Measurements from ENCODE around the gene TTC7B. TPM values are rescaled to one million over a fixed set of nuclear protein-coding genes. Genes with fewer than 3 reads are reported as not detected.

Gene TTC7B
- total and polyA plus RNA-seq, 2 donors (not counting 3 experiments of a cell fraction or from before 2014, with no cell fraction given): 46.8 to 76.5 TPM

DNA sequence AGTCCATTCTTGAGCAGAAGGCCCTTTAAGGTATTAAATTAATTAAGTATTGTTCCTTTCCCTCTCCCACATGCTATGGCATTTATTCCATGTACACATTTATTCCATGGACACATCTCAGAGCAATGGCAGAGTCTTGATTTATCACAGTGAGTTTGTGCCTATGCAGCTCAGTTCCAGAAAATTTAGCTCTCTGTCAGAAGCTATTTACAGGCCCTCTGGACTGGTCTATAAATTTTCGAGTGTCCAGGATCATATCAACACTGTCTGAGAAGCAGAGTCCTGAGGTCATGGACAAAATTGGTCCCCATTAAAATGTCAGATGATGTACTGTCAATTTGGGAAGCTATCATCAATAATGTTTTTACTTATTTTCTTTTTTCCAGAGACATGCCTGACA, 65.5 kb downstream of the TTC7B start:
- Histone ChIP-seq H3K4me3 (replicated peaks in 1 of 3; ENCODE audit: insufficient read depth in 1 of 3, low read depth in 1 of 3, low read length in 3 of 3) (no peak overlapping the region), H4K20me1 (replicated peaks; ENCODE audit: control insufficient read depth, extremely low read depth, insufficient read depth, low read length) (no peaks in the 10 kb centered on the region), H3K9me1 (replicated peaks; ENCODE audit: control insufficient read depth, extremely low read depth, insufficient read depth, low read length) (peaks cover 2% of the 10 kb centered on the region), H3K27ac (ENCODE audit: insufficient read depth, low read depth, low read length) (no peak overlapping the region), H3K79me2 (ENCODE audit: control insufficient read depth, insufficient read depth, low read length) (no peaks in the 10 kb centered on the region), H3K9ac (replicated peaks; ENCODE audit: extremely low read depth, insufficient read depth, low read length) (no peak overlapping the region), H3K36me3 (ENCODE audit: control insufficient read depth in 2 of 2, extremely low read depth in 1 of 2, insufficient read depth in 2 of 2, low read length in 2 of 2) (no peaks in the 10 kb centered on the region), H3K9me3 (replicated peaks; ENCODE audit: control insufficient read depth, insufficient read depth, low read length) (no peaks in the 10 kb centered on the region), H2AFZ (ENCODE audit: low read depth, low read length) (no peak overlapping the region), H3K4me2 (ENCODE audit: insufficient read depth, low read length) (no peak overlapping the region), H3K4me1 (ENCODE audit: control insufficient read depth, extremely low read depth, insufficient read depth, low read length) (no peaks in the 10 kb centered on the region), H3K27me3 (ENCODE audit: control insufficient read depth in 2 of 2, insufficient read depth in 2 of 2, low read length in 2 of 2) (no peaks in the 10 kb centered on the region)
- no peak for TF ChIP-seq GATA2 (IDR thresholded peaks at IDR 0.05; ENCODE audit: insufficient read depth, insufficient read length, low read depth, low read length)
- TF ChIP-seq POLR2AphosphoS5 (IDR thresholded peaks at IDR 0.05; ENCODE audit: insufficient read depth, low read depth, low read length): no peak
- no peak for TF ChIP-seq JUN (IDR thresholded peaks at IDR 0.05; ENCODE audit: borderline replicate concordance, insufficient read depth, insufficient read length, low read depth)
- no peak for TF ChIP-seq EZH2 (IDR thresholded peaks at IDR 0.05; ENCODE audit: borderline replicate concordance, low read depth, low read length, severe bottlenecking)
- TF ChIP-seq, protein P1, sequence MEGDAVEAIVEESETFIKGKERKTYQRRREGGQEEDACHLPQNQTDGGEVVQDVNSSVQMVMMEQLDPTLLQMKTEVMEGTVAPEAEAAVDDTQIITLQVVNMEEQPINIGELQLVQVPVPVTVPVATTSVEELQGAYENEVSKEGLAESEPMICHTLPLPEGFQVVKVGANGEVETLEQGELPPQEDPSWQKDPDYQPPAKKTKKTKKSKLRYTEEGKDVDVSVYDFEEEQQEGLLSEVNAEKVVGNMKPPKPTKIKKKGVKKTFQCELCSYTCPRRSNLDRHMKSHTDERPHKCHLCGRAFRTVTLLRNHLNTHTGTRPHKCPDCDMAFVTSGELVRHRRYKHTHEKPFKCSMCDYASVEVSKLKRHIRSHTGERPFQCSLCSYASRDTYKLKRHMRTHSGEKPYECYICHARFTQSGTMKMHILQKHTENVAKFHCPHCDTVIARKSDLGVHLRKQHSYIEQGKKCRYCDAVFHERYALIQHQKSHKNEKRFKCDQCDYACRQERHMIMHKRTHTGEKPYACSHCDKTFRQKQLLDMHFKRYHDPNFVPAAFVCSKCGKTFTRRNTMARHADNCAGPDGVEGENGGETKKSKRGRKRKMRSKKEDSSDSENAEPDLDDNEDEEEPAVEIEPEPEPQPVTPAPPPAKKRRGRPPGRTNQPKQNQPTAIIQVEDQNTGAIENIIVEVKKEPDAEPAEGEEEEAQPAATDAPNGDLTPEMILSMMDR (IDR thresholded peaks at IDR 0.05; ENCODE audit: extremely low read depth in 1 of 2, insufficient read depth in 1 of 2, low read depth in 1 of 2, low read length in 2 of 2): no peak
- TF ChIP-seq, protein P2, sequence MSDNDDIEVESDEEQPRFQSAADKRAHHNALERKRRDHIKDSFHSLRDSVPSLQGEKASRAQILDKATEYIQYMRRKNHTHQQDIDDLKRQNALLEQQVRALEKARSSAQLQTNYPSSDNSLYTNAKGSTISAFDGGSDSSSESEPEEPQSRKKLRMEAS (IDR thresholded peaks at IDR 0.05; ENCODE audit: insufficient read depth, insufficient read length): no peak
- CTCF ChIA-PET: interaction anchor here (3.4 kb wide), 1 partner anchor 8 kb away, joined by 12 read pairs; no protein-coding TSS in a partner anchor
- POLR2A ChIA-PET: no interaction called here
- dilution Hi-C loops (cut with MboI; ENCODE audit: extremely low pct_ligation_motif_present, low sequenced_read_pairs): no loop called here
- DNase-seq (ENCODE audit: low read depth, low spot score) (no peak), FAIRE-seq (no peak)
- BruUV-seq (replicated peaks): no TSS peak
- intact Hi-C loops (cut with micrococcal nuclease): no loop called here

All from endothelial cell of umbilical vein (primary cell).